Fibroblast of villous mesenchyme (primary cell): ENCODE measurements around the gene FAM174B. TPM values are rescaled to one million over a fixed set of nuclear protein-coding genes. Genes with fewer than 3 reads are reported as not detected.

Experiments
- DNase-seq: peaks from one replicate; pipeline ENCODE4 v3.0.0-alpha.2; 2010; ENCODE audit warnings: low read depth
- H3K4me3 ChIP-seq: 2 replicates; pipeline ENCODE4 v1.5.1; 2011; ENCODE audit warnings: low read depth, mild to moderate bottlenecking, low read length
- CTCF ChIP-seq: IDR thresholded peaks from 2 replicates; pipeline ENCODE4 v1.5.1; 2012; ENCODE audit warnings: low read depth, mild to moderate bottlenecking, low read length; ENCODE audit not compliant: insufficient read depth
- total RNA-seq: library from RNA; depleted of rRNA; stranded (reverse); fragments of >200 nt; gene quantifications from 2 replicates; pipeline ENCODE4 v1.2.3, GENCODE V29; 2012

Gene FAM174B
- total RNA-seq, 1 donor = 3.9 TPM

DNA sequence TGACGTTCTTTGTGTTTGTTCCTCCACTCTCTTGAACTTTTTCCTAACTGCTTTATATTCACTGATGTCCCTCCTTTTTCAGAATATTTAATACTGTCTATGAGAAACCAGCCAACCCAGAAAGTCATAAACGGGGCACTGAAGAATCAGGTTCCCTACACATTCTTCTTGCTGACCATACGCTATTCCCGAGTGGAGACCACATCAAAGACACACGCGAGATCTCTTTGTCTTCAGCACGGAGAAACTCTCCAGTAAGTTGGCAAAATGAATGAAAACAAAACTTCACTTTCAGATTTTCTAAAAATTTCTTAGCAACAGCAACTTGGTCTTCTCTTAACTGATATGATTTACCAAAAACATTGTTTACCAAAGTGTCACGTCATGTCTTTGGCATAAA is 22.6 kb downstream of the FAM174B start:
- DNase-seq = no peak
- no peak for TF ChIP-seq CTCF
- no peak overlapping the region for H3K4me3 ChIP-seq

DNA sequence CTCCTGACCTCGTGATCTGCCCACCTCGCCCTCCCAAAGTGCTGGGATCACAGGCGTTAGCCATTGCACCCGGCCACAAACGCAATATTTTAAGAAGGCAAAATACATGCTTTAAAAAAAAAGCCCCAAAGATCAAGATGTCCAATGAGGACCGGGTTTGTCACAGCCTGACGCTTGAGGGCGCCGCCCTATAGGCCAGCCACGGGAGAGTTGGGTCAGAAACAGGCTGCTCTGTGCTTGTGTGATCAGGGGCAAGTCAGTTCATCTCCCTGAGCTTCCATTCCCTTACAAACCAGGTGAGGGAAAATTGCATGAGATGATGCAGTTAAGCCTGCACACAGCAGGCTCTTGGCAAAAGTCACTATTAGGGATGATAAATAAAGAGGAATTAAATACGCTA is 23.9 kb downstream of the FAM174B start:
- TF ChIP-seq CTCF = peak; percentile 16
- DNase-seq = no peak
- H3K4me3 ChIP-seq = no peak overlapping the region

- H3K4me3 ChIP-seq = no peak overlapping the region
- no peak for DNase-seq
- TF ChIP-seq CTCF = no peak
Measured at GRCh38 chr15:92629975-92630626, 25.5 kb downstream of the FAM174B start.

GRCh38 chr15:92629276-92629974 is 26.1 kb downstream of the FAM174B start:
- DNase-seq = no peak
- no peak for TF ChIP-seq CTCF
- H3K4me3 ChIP-seq = no peak overlapping the region

GRCh38 chr15:92627014-92627413 is 28.6 kb downstream of the FAM174B start:
- no peak for DNase-seq
- TF ChIP-seq CTCF = no peak
- H3K4me3 ChIP-seq = no peak overlapping the region

DNA sequence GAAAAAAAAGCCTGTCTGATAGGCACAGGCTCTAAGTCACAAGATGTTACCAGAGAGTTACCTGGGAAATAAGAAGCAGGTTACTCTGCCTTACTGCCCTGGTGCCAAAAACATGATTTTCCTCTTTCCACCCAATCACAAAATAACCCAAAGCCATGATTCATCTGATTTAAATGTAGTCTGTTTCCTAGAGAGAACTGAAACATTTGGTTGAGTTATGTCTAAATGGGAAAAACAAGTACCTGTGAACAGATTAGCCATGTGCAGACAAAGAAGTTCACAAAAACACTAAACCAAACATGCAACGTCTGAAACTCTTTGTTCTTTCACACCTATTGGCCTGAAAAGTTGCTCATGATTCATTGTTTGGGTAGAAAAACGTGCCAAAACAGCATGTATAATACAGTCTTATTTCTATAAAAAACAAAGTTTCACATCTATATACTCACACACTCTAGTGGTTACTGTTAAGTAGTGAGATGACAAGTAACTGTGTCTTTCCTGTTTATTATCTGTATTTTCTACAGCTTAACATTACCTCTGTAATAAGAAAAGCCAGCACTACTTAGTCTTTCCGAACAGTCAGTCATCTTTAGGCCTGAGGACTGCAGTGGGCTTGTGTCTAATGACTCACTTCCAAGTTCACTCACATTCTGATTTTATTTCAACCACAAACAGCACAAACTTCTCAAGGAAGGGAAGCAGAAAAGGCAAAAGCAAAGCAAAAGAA is 30.2 kb downstream of the FAM174B start:
- no peak overlapping the region for H3K4me3 ChIP-seq
- peak; percentile 77 for DNase-seq
- no peak for TF ChIP-seq CTCF
